ENCODE data around the gene ZRANB1. TPM values are rescaled to one million over a fixed set of nuclear protein-coding genes. Genes with fewer than 3 reads are reported as not detected.

Gene ZRANB1
- total and polyA plus RNA-seq, 8 donors, result 7.0 to 63.7 (median 10.9) TPM

DNA sequence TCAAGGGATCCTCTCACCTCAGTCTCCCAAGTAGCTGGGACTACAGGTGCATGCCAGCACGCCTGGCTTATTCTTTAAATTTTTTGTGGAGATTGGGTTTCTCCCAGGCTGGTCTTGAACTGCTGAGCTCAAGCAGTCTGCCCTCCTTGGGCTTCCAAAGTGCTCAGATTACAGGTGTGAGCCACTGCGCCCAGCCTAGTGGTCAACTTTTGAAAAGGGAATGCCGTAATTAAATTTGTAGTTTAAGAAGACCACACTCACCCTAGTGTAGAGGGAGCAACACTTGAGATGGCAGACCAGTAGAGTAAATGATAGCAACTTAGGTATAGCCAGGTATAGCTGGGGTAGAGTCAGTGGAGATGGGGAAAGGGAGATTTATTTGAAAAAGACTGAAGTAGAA, 17.6 kb downstream of the ZRANB1 start:
- DNase-seq, result no peak
- peaks cover 5 to 64% (median 23%) of the 10 kb centered on the region in 4 donors for H3K4me1 ChIP-seq
- H3K9me3 ChIP-seq, result no peaks in the 10 kb centered on the region
- no peak overlapping the region for H3K27ac ChIP-seq
- no peak overlapping the region for H3K4me3 ChIP-seq
- intact Hi-C loops (cut with DNase I; ENCODE audit: low total_unique reads), result no loop called here
- H3K27me3 ChIP-seq, result no peaks in the 10 kb centered on the region
- WGBS, 5 donors, result 93 to 100% (median 97%) methylated on average over 3 of the region's 3 CpGs
- TF ChIP-seq EP300 (IDR thresholded peaks at IDR 0.05), result no peak
- no peak for TF ChIP-seq POLR2AphosphoS5 (IDR thresholded peaks at IDR 0.05)
- TF ChIP-seq POLR2A (IDR thresholded peaks at IDR 0.05), result no peak
- H3K36me3 ChIP-seq, result no peaks in the 10 kb centered on the region

DNA sequence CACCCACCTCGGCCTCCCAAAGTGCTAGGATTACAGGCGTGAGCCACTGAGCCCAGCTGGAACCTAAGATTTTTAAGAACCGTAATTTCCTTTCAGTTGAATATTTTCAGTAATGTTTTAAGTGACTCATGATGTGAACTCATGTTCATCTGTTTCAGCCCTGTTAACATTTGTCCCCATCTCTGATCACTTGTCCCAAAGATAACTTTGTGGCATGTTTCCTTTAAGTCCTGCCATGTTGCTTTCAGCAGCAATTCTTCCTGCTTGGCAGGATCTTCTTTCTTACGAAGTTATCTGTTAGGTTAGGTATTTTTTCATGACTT, 19.3 kb downstream of the ZRANB1 start:
- H3K9me3 ChIP-seq, result no peaks in the 10 kb centered on the region
- H3K36me3 ChIP-seq, result peaks cover under 1 to 3% (median 3%) of the 10 kb centered on the region in 4 donors
- 77 to 87% (median 79%) methylated on average over 4 of the region's 4 CpGs for WGBS, 5 donors
- no peak overlapping the region for H3K27ac ChIP-seq
- H3K4me1 ChIP-seq, result peaks cover 0 to 62% (median 20%) of the 10 kb centered on the region in 4 donors
- no peak for DNase-seq
- TF ChIP-seq POLR2AphosphoS5 (IDR thresholded peaks at IDR 0.05) (no peak), EP300 (IDR thresholded peaks at IDR 0.05) (no peak), POLR2A (IDR thresholded peaks at IDR 0.05) (no peak)
- TF ChIP-seq, protein P1, sequence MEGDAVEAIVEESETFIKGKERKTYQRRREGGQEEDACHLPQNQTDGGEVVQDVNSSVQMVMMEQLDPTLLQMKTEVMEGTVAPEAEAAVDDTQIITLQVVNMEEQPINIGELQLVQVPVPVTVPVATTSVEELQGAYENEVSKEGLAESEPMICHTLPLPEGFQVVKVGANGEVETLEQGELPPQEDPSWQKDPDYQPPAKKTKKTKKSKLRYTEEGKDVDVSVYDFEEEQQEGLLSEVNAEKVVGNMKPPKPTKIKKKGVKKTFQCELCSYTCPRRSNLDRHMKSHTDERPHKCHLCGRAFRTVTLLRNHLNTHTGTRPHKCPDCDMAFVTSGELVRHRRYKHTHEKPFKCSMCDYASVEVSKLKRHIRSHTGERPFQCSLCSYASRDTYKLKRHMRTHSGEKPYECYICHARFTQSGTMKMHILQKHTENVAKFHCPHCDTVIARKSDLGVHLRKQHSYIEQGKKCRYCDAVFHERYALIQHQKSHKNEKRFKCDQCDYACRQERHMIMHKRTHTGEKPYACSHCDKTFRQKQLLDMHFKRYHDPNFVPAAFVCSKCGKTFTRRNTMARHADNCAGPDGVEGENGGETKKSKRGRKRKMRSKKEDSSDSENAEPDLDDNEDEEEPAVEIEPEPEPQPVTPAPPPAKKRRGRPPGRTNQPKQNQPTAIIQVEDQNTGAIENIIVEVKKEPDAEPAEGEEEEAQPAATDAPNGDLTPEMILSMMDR (IDR thresholded peaks at IDR 0.05), result no peak
- intact Hi-C loops (cut with DNase I; ENCODE audit: low total_unique reads), result no loop called here
- no peak overlapping the region for H3K4me3 ChIP-seq
- H3K27me3 ChIP-seq, result no peaks in the 10 kb centered on the region

DNA sequence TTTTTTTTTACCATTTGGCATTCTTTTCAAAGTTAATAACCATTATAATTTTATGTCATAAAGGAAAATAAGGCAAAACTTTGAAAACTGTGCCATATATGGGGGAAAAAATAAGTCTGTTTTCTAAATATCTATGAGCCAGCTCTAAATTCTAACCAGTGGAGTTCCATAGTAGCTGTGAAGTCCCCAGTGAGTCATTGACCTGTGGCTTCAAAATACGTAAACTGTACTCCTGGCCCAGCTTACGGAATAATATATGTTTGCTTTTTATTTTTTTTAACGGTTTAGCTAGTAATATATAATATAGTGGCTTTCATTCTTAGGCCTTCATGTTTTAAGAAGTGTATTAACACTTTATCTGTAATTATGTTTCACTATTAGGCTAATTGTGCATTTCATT, 20.5 kb downstream of the ZRANB1 start:
- 82 to 92% (median 91%) methylated on average over 3 of the region's 3 CpGs for WGBS, 5 donors
- TF ChIP-seq POLR2A (IDR thresholded peaks at IDR 0.05) (no peak), POLR2AphosphoS5 (IDR thresholded peaks at IDR 0.05) (no peak), EP300 (IDR thresholded peaks at IDR 0.05) (no peak)
- TF ChIP-seq, protein P1 (IDR thresholded peaks at IDR 0.05), result no peak
- peaks cover 9 to 15% (median 14%) of the 10 kb centered on the region in 4 donors for H3K36me3 ChIP-seq
- no peak overlapping the region for H3K27ac ChIP-seq
- no peak for DNase-seq
- H3K9me3 ChIP-seq, result no peaks in the 10 kb centered on the region
- H3K4me3 ChIP-seq, result no peak overlapping the region
- intact Hi-C loops (cut with DNase I; ENCODE audit: low total_unique reads), result no loop called here
- no peaks in the 10 kb centered on the region for H3K27me3 ChIP-seq
- peaks cover 0 to 53% (median 15%) of the 10 kb centered on the region in 4 donors for H3K4me1 ChIP-seq

DNA sequence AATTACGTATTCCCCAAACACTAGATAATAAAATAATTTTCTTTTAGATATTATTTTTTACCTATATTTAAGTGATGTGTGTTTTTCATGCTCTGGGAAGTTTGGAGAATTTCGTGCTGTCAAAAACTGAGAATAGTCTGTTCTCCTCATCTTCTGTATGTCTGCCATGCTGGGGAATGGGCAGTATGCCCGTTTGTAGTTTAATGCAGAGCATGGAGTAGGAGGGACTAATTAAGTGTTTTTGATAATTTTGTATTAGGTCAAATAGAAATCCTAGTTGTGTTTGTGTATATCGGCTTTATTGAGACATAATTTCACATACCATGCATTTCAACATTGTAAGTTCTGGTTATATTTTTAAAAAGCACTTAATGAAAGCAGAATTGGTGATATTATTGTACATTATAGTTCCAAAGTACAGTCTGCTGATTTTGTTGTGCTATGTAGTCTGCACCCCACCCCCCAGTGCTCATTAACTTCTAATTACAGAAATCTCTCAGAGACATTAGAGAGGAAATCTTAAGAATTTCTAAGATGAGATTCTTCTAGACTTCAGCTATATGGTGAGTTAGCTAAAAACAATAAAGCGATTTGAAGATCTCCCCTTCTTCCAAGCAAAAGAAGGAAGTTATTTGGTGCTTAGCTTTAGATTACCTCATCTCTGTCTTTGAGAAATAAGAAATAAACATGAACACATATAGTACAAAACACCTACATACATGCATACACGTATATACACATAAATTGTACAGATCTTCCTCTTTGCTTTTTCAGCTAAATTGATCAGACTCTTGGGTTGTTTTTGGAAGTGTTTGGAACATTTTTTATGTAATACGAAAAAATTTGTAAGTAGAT, 22.2 kb downstream of the ZRANB1 start:
- Histone ChIP-seq H3K27ac (no peak overlapping the region), H3K36me3 (peaks cover 9 to 32% (median 31%) of the 10 kb centered on the region in 4 donors), H3K9me3 (no peaks in the 10 kb centered on the region), H3K27me3 (no peaks in the 10 kb centered on the region), H3K4me3 (no peak overlapping the region), H3K4me1 (peaks cover 0 to 39% (median 14%) of the 10 kb centered on the region in 4 donors)
- DNase-seq, result no peak
- TF ChIP-seq POLR2A (IDR thresholded peaks at IDR 0.05) (no peak), EP300 (IDR thresholded peaks at IDR 0.05) (no peak), POLR2AphosphoS5 (IDR thresholded peaks at IDR 0.05) (no peak)
- TF ChIP-seq, protein P1 (IDR thresholded peaks at IDR 0.05), result no peak
- 81 to 82% (median 81%) methylated on average over 7 of the region's 7 CpGs for WGBS, 5 donors
- intact Hi-C loops (cut with DNase I; ENCODE audit: low total_unique reads), result no loop called here

DNA sequence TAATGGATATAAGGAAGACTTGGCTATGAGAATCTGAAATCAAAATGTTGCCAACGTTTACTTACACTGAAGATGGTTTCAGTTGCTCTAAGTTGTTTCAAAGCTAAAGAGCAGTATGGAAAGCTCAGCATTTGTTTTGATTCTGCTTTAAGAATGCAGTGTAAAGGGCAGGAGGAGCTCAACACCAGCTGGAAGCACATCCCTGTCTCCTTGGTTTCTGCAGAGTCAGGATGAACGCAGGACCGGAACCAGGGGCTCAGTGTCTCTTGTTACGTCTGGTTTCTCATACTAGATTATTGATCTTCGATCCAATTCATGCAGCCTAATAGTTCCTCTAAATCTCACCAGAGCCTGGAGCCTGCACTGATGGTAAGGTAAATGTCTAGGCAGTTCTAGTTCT, 24.1 kb downstream of the ZRANB1 start:
- no peaks in the 10 kb centered on the region for H3K27me3 ChIP-seq
- H3K27ac ChIP-seq, result no peak overlapping the region
- intact Hi-C loops (cut with DNase I; ENCODE audit: low total_unique reads), result no loop called here
- H3K36me3 ChIP-seq, result peaks cover 9 to 51% (median 39%) of the 10 kb centered on the region in 4 donors
- no peak for DNase-seq
- no peak overlapping the region for H3K4me3 ChIP-seq
- no peak for TF ChIP-seq EP300 (IDR thresholded peaks at IDR 0.05)
- TF ChIP-seq, protein P1 (IDR thresholded peaks at IDR 0.05), result no peak
- no peak for TF ChIP-seq POLR2AphosphoS5 (IDR thresholded peaks at IDR 0.05)
- TF ChIP-seq POLR2A (IDR thresholded peaks at IDR 0.05), result no peak
- peaks cover 2 to 40% (median 22%) of the 10 kb centered on the region in 4 donors for H3K4me1 ChIP-seq
- 60 to 82% (median 78%) methylated on average over 5 of the region's 5 CpGs for WGBS, 5 donors
- no peaks in the 10 kb centered on the region for H3K9me3 ChIP-seq
